Fibroblast of villous mesenchyme (primary cell): ENCODE measurements around the gene NDUFB1. TPM values are rescaled to one million over a fixed set of nuclear protein-coding genes. Genes with fewer than 3 reads are reported as not detected.

Experiments used
- DNase-seq: peaks from one replicate; pipeline ENCODE4 v3.0.0-alpha.2; 2010; ENCODE audit warnings: low read depth
- H3K4me3 ChIP-seq: 2 replicates; pipeline ENCODE4 v1.5.1; 2011; ENCODE audit warnings: low read depth, mild to moderate bottlenecking, low read length
- total RNA-seq: library from RNA; depleted of rRNA; stranded (reverse); fragments of >200 nt; gene quantifications from 2 replicates; pipeline ENCODE4 v1.2.3, GENCODE V29; 2012
- TF ChIP-seq, protein P1 (sequence below): IDR thresholded peaks from 2 replicates; pipeline ENCODE4 v1.5.1; 2012; ENCODE audit warnings: low read depth, mild to moderate bottlenecking, low read length; ENCODE audit not compliant: insufficient read depth

Gene NDUFB1
- total RNA-seq, 1 donor: 243 TPM

DNA sequence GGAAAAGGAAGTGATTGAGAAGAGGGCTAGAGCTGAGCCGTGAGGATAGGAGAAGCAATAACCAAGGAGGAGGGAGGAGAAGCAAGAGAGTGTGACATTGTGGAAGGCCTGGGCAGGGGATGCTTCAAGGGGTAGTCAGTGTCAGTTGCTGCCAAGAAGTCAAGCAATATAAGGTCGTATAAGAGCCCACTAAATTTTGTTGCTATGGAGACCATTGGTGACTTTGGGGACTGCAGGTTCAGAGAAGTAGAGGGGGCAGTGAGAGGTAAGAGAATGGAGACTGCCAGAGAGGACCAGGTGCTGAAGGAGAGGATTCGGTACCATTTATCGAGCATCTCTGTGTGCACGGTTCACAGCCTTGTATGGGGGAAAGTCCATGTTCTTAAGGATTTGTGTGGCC, 12.0 kb downstream of the NDUFB1 start:
- H3K4me3 ChIP-seq: no peak overlapping the region
- TF ChIP-seq, protein P1, sequence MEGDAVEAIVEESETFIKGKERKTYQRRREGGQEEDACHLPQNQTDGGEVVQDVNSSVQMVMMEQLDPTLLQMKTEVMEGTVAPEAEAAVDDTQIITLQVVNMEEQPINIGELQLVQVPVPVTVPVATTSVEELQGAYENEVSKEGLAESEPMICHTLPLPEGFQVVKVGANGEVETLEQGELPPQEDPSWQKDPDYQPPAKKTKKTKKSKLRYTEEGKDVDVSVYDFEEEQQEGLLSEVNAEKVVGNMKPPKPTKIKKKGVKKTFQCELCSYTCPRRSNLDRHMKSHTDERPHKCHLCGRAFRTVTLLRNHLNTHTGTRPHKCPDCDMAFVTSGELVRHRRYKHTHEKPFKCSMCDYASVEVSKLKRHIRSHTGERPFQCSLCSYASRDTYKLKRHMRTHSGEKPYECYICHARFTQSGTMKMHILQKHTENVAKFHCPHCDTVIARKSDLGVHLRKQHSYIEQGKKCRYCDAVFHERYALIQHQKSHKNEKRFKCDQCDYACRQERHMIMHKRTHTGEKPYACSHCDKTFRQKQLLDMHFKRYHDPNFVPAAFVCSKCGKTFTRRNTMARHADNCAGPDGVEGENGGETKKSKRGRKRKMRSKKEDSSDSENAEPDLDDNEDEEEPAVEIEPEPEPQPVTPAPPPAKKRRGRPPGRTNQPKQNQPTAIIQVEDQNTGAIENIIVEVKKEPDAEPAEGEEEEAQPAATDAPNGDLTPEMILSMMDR: no peak
- no peak for DNase-seq

DNA sequence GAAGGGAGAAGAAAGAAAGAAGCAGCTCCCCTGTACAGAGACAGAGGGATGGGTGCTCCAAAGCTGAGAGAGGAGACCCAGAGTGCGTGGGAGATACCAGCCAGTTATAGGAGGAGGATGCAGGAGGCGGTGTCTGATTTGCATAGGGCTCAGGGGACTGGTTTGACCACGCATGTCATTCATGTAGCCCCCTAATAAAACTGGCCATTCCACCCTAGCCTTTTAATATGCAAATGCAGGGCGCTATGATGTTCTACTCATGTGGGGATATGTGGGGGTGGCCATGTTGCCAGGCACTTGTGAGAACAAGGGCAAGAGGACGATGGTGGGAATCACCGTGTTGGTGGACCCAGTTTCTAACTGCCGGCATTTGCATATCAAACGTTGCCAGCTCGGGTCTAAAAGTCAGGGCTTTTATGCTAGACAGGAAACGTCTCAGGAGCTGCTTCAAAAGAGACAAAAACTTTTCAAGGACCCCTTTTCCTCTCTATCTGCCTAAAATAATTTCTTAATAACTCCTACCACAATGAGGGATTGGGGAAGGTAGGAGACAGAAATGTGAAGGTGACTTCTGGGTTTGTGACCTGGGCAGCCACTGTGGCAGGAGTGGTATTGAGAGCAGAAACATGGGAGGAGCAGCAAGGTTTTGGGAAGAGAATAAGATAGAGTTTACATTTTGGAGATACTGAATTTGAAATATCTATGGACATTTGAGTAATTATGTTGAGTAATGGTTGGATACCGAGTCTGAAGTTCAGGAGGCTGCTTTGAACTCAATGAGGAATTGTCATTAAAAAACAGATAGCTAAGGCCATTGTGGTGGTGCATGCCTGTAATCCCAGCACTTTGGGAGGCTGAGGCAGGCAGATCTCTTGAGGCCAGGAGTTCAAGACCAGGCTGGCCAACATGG, 12.9 kb downstream of the NDUFB1 start:
- no peak overlapping the region for H3K4me3 ChIP-seq
- TF ChIP-seq, protein P1: no peak

DNA sequence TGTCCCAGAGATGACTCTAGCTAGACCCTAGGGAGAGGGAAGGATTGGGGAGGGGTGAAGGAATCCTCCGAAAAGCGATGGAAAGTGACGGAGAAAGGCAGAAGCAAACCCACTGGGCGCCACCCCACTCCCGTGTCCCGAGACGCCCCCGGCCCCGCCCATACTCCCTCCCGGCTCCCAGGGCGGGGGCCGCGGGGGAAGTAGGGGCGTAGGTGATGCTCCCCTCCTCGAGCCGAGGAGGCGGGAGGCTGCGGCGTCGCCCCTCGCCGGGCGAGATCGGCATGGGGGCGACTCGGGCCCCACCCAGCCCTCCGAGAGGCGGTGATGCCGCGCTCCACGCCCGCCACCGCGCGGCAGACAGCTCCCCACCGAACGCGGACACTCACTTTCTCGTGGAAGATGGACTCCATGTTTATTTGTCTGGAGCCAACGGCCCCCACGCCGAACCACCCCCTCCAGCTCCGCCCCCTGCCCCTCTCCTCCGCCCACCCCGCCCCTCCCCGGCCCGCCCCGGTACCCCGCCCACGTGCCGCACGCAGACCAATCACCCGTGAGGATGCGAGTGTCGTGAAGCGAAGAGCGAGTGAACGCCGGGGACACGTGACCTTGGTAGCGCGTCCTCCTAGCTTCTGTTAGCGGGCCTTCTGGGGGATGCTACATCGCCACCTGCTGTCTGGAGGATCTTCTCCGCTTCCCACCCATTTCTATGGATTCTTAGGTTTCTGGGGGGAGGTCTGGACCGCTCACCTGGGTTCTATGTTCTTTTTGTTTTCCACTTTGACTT, 15.2 kb downstream of the NDUFB1 start, which contains the start of gene ATXN3:
Gene ATXN3, minus strand, starts transcription at position 440 of the 784 bp plus-strand sequence. Its CDS starts 30 bp downstream, at position 410.
- peak; percentile 99 for DNase-seq
- TF ChIP-seq, protein P1: peak; percentile 75
- H3K4me3 ChIP-seq: peak within 1 kb of the TSS; percentile 84

More for the DNA sequence above, 12.9 kb downstream of the NDUFB1 start:
- no peak for DNase-seq

DNA sequence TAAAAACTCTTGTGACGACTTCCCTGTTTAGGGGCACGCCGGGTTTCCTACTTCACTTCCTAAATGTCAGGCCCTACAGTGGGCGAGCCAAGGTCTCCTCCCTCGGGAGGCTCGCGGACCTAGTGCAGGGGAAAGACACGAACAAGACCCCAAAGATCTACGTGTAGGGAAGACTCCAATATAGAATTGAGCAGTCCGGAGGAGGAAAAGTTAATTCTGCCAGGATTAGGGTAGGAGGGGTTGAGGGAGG, 15.7 kb downstream of the NDUFB1 start:
- DNase-seq: peak; percentile 84
- peak overlapping the region; percentile 84 for H3K4me3 ChIP-seq
- TF ChIP-seq, protein P1: no peak

DNA sequence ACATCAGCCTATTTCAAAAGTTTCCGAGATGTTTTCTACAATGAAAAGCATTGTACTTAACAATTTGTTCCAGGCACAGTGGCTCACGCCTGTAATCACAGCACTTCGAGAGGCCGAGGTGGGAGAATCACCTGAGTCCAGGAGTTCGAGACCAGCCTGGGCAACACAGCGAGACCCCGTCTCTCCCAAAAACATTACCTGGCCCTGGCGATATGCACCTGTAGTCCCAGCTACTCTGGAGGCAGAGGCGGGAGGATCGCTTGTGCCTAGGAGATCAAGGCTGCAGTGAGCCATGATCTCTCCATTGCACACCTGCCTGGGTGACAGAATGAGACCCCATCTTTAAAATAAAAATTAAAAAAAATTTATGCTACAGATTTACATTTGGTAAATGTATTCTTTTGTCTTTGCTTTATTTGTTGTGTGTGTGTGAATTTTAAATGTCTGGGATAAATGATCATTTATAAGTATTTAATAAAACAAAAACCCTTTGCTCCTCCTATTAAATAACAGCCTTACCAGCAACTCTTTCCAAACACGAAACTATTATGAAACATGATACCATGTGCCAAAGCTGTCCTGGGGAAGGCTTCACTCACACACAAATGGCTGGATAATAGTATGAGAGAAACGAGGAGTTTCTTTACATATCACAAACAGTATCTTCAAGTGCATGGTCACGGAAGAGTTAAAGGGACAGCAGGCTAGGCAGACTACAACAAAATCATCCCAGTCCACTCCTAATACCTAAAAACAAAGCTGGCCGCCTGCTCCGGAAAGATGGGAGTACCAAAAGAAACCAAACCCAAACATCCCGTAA, 16.2 kb downstream of the NDUFB1 start:
- TF ChIP-seq, protein P1: no peak
- DNase-seq: no peak
- peak overlapping the region; percentile 84 for H3K4me3 ChIP-seq

DNA sequence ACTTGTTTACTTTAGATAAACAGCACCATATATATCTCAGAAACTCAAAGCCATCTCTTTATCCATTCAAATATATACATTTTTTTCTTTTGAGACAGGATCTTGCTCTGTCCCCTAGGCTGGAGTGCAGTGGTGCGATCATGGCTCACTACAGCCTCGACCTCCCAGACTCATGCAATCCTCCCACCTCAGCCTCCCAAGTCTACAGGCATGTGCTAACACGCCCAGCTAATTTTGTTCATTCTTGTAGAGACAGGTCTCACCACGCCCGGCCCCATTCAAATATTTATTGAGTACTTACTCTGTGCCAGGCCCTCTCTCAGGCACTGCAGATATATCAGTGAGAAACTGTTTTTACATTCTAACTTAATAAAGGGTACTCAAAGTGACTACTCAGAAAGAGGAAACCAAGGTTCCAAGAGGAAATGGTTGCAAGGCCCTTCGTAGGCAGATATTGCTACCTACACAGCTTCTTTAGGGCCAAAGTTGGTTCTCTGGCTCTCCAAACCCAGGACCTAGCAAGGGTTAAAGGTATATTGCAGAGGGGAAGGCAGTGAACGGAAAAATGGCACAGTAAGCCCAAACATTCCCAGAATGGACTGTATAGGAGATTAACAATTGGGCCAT, 18.0 kb downstream of the NDUFB1 start:
- no peak for DNase-seq
- H3K4me3 ChIP-seq: no peak overlapping the region
- TF ChIP-seq, protein P1: no peak
